CD4-positive, alpha-beta T cell treated with Interleukin-21 for 1 hour (primary cell): ENCODE measurements around the gene NPHP4.
"Not testable (repeated sequence)": the region's sequence is repeated elsewhere in the genome, so short reads cannot be mapped to it uniquely, and the experiment has no call there.

ENCODE experiments used
- DNase-seq: peaks from one replicate; pipeline ENCODE4 v3.0.0-alpha.2; 2020

The NPHP4 gene

DNA sequence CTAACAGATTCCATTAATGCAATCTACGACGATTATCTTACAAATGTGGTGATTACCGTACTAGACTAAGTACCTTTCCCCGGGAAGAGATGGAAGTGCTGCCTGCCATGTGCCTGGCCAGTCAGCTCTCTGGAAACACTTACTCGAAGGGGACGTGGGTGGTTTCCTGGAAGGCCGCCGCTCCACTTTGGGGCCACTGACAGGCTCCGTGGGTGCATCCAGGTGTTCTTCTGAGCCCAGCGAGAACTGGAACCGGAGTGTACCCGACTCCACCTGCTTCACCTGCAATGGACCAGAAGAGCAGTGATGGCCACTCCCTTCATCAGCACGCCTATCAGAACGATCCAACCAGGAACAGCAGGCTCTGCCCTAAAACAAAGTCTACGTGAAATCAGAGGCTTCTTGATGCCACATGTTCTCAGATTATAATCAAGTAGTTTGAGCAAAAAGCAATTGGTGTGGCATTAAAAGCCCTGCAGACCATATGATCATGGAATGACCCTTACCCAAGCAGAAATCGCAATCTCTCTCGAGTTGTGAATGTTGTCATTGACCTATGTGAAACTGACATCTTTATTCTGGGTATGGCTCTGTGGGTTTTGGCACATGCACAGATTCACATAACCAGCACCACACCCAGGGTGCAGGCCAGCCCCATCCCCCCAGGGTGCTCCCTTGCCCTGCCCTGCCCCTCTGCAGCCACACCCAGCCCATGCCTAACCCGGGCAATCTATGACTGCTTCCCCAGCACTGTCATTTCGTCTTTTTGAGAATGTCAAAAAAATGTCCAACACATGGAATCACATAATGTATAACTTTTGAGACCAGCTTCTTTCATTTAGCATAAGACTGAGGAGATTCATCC is 64.5 kb downstream of the NPHP4 start:
- DNase-seq: no peak

DNA sequence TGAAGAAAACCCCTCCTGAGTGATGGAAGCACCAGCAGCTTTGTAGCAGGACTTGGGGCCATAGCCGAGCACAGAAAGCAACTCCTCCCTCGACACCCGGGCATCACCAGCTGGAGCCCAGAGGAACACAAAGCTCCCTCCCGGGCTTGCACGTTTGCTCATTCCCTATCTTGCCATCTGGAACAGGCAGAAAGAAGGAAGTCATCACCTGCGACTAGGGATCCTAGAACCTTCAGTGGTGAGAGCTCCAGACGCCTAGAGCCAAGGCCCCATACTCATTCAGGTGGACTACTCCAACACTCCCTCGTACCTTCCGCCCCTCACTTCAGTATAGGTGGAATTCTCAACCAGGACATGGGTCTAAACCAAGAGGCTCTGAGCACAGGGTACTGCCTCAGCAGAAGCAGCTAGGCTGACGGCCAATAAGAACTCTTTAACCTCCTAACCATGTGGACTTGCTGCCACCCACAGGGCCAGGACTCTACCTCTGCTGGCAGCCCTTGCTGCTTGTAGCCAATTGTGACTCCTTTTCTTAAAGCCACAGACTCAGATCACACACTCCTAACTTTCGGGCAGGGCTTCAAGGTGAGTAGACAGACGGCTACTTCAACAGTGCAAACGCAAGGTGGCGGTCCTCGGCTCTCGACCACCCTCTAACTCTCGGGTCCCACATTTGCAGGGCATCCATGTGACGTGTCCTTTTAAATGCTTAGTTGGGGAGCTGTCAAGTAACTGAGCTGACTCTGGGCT is 65.4 kb downstream of the NPHP4 start:
- DNase-seq: no peak

DNA sequence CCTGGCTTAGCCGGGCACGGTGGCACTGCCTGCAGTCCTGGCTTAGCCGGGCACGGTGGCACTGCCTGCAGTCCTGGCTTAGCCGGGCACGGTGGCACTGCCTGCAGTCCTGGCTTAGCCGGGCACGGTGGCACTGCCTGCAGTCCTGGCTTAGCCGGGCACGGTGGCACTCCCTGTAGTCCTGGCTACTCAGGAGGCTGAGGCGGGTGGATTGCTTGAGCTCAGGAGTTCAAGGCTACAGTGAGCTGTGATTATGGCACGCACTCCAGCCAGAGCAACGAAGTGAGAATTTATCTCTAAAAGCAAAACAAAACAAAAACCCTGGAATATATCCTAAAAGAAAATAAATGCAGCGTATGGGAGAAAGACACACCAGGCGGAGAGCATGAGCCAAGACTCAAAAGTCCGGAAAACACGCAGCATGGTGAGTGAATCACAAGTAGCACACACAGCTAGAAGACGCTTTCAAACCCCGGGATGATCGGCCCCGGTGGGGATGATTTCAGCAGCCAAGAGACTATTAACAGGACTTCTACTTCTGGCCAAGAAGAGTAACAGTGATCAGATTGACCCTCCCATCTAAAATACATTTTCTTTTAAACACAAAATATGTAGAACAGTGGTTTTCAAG is 69.4 kb downstream of the NPHP4 start:
- not testable (repeated sequence) for DNase-seq

DNA sequence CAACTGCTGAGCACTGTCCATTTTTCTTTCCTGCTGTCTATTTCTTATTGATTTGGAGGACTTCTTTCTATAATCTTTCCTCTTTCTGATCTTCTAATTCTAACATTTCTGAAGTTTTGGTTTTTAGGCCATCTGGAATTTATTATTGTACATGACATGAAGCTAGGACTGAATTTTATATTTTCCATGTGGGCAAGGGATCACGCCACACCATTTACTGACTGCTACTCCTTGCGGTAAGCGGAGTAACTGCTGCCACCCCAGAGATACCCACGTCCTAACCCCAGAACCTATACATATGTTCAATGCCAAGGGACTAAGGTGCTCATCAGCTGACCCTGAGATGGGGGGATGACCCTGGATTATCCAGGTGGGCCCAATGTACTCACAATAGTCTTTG is 70.6 kb downstream of the NPHP4 start:
- no peak for DNase-seq

DNA sequence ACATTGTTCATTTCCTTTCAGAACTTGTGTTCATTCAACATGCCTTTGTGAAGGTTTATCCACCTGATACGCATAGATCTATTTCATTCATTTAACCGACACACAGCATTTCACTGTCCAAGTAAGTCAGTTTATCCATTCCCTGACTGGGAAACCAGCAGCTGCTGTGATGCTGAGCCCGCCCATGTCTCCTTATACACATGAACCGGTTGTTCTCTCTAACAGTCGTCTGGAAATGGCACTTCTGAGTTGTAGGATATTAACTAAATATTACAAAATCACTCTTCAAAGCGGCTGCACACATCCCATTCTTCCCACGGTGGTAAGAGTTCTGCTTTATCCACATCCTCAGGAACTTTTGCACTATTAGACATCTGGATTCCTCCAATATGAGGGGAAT is 71.1 kb downstream of the NPHP4 start:
- no peak for DNase-seq

DNA sequence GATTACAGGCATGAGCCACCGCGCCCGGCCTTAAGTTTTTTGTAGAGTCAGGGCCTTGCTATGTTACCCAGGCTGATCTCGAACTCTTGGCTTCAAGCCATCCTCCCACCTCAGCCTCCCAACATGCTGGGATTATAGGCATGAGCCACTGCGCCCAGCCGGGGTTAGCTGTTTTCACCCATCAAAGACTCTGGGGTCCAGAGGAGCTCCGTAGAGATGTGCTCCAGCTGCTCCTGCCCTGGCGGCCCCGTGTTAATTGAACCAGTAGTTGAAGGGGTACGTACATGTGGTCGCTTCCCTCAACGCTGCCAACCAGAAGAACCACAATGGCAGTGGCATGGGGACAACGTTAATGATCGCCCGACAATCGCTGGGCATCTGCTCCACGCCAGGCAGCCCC is 72.0 kb downstream of the NPHP4 start:
- no peak for DNase-seq

DNA sequence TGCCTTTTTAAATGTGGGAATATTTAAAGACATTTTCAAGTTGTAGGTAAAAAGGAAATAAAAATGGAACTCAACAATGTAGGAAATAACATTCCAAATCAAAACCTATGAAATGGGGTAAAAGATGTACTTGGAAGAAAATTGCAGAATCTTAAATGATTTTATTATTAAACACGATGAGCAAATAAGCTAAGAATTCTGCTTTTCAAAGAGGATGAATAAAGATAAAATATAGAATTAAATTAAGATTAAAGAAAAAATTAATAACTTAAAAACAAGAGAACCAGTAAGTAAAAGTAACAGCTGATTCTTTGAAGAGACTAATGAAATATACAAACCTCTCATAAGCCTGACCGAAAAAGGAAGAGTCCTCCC is 74.0 kb downstream of the NPHP4 start:
- no peak for DNase-seq

DNA sequence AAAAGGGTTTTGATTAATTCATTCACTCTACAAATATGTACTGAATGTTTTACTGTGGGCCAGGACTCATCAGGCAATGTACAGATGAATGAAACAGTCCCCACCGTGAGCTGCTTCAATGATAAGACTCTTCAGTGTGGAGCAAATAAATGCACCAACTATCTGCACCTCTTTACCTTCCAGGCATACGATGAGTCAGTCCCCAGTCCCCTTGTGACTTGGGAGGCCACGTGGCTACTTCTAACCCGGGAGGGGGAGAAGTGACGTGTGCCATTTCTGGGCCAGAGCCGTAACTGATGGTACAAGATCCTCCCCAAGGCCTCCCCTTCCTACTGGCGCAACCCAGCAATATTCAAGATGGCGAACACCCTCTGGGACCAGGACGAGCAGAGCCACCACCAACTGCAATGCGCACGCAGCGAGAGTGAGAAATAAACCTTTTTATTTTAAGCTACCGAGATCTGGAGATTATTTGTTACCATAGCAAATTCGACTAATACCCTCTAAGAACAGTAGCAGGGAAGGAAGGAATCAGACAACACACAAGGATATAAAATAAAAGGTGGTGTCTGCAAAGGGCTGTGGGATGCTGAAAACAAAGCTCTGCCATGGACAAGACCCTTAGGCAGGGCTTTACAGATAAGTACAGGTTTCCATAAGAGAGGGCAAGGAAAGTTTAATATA is 74.5 kb downstream of the NPHP4 start:
- DNase-seq: no peak

DNA sequence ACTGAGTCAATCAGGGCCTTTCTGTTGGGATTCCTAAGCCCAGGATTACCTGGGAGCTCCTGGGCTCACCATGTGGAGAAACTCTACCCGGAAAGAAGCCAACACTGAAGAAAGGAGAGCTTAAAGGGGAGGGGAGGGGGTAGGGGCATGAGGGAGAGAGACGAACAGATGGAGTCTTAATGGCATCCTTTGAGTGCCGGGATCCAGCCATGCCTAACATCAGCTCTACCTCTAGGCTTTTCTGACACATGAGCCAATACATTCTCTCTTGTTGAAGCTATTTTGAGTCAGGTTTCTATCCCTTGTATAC is 75.0 kb downstream of the NPHP4 start:
- DNase-seq: no peak

DNA sequence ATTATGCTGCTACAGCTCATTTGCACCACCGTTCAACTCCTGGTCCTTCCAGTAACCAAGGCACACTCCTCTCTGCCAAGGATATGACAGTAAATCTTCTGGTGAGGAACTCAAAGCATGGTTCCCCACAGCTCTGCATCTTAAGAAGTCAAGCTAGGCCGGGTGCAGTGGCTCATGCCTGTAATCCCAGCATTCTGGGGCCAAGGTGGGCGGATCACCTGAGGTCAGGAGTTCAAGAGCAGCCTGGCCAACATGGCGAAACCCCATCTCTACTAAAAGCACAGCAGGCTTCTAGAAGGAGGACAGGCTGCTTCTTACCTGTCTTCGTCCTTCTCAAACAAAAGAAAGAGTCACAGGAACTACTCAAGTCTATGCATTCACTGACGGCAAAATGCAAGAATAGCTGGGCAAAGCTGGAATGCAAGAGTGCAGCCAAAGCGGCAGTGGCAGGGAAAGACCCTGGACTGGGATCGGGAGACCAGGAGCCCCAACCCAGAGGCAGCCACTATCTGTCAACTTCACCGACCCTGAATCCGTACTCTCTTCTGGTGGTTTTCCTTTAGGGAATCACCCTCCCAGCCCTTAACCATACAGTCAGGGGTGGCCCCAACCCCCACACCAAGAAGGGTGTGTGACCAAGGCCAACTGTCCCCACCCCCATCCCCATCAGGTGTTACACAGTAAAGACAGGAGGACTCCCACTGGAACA is 75.5 kb downstream of the NPHP4 start:
- no peak for DNase-seq

DNA sequence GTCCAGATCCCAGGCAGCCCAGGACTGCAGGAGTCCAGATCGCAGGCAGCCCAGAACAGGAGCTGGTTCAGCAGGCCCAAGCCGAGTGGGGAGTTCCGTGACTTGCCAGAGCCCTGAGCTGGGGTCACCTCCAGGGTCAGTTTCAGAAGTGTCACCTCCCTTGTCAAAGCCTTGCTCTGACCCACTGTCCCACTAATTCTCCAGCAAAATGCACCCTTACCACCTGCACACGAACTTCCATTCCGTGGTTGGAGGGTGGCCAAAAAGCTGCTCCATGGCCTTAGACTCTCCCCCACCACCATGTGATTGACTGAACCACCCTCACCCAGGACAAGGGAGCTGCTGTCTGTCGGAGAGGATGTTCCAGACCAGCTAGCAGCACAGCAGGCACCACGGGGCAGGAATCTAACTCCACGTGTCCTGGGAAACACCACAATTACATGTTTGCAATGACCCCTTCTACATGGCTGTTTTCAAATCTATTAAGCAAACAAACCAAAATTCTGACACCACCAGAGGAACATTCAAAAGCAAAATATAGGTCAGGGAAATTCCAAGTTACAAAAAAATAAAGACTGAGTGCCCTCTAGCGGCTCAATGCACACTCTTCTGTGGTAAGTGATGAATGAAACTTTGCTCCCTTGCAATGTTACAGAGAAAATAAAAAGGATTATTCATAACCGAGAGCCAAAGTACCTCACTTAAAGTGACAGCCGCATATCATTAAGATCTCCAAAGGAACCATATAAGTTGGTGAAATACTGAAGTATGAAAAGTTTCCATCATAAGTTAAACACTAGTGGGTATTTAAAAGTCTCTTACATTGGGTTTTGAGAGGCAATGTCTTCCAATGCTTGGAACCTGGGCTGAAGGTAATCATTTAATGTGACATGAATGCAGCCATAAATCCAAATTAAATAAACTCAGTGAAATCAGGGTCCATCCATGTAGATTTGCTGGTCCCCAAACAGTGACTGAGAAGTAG is 76.3 kb downstream of the NPHP4 start:
- peak; percentile 44 for DNase-seq

DNA sequence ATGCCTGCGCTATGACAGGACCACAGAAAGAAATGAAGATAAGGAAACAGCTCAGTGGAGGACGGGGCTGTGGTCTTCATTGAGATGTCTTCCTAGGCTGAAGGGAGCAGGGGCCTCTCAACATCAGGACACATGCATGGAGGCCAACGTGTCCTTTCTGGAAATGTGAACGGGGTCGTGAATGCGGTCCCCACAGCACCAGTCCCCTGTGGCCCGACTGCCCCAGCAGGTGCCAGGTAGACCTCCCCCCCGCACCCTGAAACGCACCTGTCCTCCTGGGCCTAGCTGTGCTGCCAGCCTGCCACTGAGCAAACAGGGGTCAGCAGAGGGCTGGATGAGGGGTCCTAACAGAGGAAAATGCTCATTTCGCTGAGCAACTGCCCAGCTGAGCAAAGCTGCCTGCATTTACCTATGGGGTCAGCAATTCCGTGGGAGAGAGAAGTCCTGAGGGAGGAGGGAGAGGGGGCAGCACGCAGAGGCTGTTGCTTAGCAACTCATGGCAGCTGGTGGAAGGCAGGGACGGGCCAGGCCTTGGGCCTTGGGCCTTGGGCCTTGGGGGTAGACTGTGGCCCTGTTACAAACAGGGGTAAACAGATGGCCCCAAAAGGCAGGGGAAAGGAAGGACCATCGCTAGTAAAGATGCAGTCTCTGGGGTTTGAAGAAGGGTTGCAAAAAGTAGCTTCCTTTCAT is 77.4 kb downstream of the NPHP4 start:
- no peak for DNase-seq

DNA sequence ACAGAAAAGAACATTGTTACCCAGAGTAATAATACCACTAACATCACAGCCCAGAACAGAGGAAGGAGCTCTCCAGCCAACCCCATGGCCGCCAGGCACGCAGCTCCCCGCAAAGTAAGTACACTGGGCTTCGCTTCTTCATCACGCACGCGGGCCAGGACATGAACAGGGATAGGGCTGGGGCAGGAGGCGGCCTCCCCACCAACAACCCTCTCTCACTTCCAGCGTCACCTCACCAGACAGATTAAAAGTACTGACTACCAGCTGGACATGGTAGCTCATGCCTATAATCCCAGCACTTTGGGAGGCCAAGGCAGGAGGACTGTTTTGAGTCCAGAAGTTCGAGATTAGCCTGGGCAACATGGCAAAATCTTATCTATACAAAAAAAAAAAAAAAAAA is 78.3 kb downstream of the NPHP4 start:
- no peak for DNase-seq

DNA sequence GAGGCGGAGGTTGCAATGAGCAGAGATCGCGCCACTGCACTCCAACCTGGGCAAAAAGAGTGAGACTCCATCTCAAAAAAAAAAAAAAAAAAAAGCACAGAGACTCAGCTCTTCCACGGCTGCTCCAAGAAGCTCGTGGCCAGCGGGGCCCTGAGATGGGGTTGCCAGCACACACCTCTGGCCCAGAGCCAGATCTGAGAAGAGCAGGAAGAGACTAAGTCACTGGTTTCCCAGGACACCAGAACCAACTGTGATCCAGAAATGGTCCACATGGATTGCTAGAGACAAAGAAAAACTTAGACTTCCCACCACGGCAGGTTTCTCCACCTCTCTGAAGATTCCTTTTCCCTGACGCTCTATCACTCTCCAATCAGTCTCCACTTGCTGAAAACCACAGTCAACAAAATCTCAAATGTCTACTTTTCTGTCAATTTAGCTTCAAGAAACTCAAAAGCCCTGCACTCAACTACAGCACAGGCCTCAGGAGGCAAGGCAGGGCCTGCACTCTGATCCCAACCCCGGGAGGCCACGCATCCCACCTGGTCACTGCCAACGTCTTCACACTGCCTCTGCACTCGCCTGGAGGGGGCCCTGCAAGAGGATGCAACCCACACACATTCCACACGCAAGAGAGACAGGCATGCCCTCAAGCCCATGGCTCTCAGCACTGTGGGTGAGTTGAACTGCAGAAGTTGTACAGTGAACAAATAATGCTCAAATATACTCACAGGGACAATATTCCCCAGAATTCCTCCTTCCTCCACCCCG is 79.0 kb downstream of the NPHP4 start:
- DNase-seq: no peak

DNA sequence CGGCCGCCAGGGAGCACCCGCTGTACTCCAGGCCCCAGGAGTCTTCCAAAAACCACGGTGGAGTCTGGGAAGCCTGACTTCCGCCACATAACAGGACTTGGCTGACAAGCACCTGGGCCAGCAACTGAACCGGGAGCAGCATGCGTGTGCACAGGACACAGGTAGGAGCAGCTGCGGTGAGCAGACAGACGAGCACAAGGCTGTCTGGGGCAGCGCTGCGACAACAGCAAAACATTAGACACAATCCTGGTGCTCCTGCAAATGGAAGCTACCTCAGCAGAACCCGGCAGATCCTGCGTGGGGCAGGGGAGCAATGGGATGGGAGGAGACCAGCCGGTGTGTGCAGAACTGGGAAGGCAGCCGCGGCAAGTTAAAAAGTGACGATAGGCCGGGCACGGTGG is 80.4 kb downstream of the NPHP4 start:
- DNase-seq: no peak

DNA sequence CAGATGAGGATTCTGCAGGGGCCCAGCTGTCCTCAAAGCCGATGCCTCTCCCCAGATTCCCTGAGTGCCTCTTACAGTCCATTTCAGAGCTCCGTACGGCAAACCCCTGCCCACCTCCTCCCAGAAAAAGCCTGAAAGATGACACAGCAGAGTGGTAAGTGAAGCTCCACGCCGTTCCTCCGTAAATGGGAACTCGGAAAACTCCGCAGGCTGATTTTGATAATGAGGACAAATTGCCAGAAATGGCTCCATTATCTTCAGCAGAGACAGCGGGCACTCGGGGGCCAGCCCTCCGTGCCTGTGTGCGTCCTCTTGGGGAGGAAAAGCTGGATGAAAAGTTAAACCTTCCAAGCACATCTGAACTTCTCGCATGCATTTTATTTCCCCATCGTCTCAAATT is 81.1 kb downstream of the NPHP4 start:
- DNase-seq: no peak

DNA sequence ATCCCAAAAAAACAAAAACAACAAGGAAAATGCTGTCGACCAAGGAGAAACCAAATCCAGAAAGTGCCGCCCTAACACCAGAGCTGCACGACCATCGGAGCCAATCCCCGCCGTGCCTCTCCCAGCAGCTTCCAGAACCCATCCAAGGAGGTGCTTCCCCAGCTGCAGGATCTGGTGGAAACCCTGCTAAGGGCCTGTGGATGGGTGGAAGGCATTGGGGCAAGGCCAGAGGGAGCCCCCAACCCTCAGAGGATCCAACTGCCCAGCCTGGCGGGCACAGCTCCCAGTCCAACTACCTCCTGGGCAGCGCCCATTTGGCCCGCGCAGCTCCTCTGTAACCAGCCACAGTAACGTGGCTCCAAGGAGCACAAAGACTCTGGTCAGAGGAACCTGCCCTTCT is 81.6 kb downstream of the NPHP4 start:
- no peak for DNase-seq

DNA sequence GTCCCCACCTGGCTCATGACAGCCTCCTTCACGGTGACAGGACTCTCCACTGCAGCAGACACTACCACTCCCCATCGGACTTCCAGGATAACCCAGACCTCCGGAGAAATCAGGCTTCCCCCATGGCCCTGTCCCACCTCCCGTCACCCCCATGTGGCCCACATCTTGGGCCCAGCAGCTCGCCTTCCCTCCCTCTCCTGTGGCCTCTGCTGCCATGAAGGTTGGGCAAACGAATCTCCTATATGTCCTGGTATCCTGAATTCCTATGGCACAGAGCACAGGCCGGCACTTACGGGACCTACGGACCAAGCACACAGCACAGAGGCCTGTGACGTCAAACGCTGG is 82.0 kb downstream of the NPHP4 start:
- no peak for DNase-seq

DNA sequence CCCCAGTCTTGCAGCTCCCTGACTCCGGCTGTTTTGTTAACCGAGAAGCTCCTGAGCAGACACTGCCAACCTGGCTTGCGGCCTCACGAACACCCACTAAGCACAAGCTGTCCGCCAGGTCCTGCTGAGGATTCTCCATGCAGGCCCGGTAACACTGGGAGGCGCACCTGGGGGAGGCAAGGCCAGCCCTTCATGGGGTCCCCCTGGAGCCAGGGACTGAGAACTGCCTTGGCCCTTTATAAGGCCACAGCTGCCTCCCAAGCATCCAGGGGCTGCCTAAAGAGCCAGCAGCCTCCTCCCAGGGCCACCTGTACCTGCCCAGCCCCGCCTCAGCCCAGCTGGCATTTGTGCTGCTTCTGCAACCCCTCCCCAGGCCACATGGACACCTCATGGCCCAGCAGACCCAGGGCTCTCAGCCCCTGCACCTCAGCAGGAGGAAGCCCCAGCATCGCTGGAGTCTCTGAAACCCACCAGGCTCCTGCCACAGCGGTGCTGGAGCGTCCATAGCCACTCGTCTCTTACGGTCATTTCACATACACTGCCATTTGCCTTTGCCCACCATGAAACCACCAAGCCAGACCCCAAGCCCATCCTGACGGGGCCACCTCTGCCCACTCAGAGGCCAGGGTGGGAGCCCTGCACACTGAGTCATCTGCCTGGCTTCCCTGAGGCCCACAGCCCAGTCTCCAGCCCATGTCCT is 82.5 kb downstream of the NPHP4 start:
- DNase-seq: no peak
